ENCODE results near the gene LRRTM1.

The LRRTM1 gene

GRCh38 chr2:80302314-80303005 lies 2.1 kb downstream of the LRRTM1 start:
- TF ChIP-seq CTCF (IDR thresholded peaks at IDR 0.05; ENCODE audit: insufficient read depth, missing control alignments): no peak
- no peak for FAIRE-seq
- DNase-seq (ENCODE audit: insufficient read length, low spot score): no peak

GRCh38 chr2:80302001-80302313 lies 2.6 kb downstream of the LRRTM1 start:
- no peak for TF ChIP-seq CTCF (IDR thresholded peaks at IDR 0.05; ENCODE audit: insufficient read depth, missing control alignments)

GRCh38 chr2:80300954-80301353 lies 3.6 kb downstream of the LRRTM1 start:
- FAIRE-seq: no peak
- TF ChIP-seq CTCF (IDR thresholded peaks at IDR 0.05; ENCODE audit: insufficient read depth, missing control alignments): no peak
- DNase-seq (ENCODE audit: insufficient read length, low spot score): no peak

More at GRCh38 chr2:80302001-80302313, 2.6 kb downstream of the LRRTM1 start:
- DNase-seq (ENCODE audit: insufficient read length, low spot score) (no peak), FAIRE-seq (no peak)

GRCh38 chr2:80300346-80300745 lies 4.2 kb downstream of the LRRTM1 start:
- no peak for TF ChIP-seq CTCF (IDR thresholded peaks at IDR 0.05; ENCODE audit: insufficient read depth, missing control alignments)
- DNase-seq (ENCODE audit: insufficient read length, low spot score): no peak
- FAIRE-seq: no peak

GRCh38 chr2:80299661-80300060 lies 4.9 kb downstream of the LRRTM1 start:
- no peak for DNase-seq (ENCODE audit: insufficient read length, low spot score)
- no peak for TF ChIP-seq CTCF (IDR thresholded peaks at IDR 0.05; ENCODE audit: insufficient read depth, missing control alignments)
- FAIRE-seq: no peak

- DNase-seq (ENCODE audit: insufficient read length, low spot score) (no peak), FAIRE-seq (no peak)
- TF ChIP-seq CTCF (IDR thresholded peaks at IDR 0.05; ENCODE audit: insufficient read depth, missing control alignments): no peak
Observed at GRCh38 chr2:80298954-80299353, 5.6 kb downstream of the LRRTM1 start.

GRCh38 chr2:80293039-80293438 lies 11.5 kb downstream of the LRRTM1 start:
- TF ChIP-seq CTCF (IDR thresholded peaks at IDR 0.05; ENCODE audit: insufficient read depth, missing control alignments): no peak
- no peak for FAIRE-seq
- DNase-seq (ENCODE audit: insufficient read length, low spot score): no peak
